GM19397 (cell line): Measurements from ENCODE around the gene CMTM4.
"Not testable (repeated sequence)": the region's sequence is repeated elsewhere in the genome, so short reads cannot be mapped to it uniquely, and the experiment has no call there.

Experiments
- ATAC-seq: cut with Tn5 transposase; IDR thresholded peaks from one replicate; pipeline ENCODE4 v1.9.1; 2021; ENCODE audit warnings: mild to moderate bottlenecking, moderate library complexity; ENCODE audit not compliant: unreplicated experiment

CMTM4 gene

GRCh38 chr16:66596986-66597848 lies 99.3 kb downstream of the CMTM4 start:
- no peak for ATAC-seq

- ATAC-seq = not testable (repeated sequence)
Observed at GRCh38 chr16:66596559-66596958, 100.0 kb downstream of the CMTM4 start.

GRCh38 chr16:66594739-66595138 lies 101.8 kb downstream of the CMTM4 start:
- ATAC-seq = no peak

GRCh38 chr16:66592814-66593213 lies 103.7 kb downstream of the CMTM4 start:
- no peak for ATAC-seq

- ATAC-seq = no peak
Observed at GRCh38 chr16:66592241-66592640, 104.3 kb downstream of the CMTM4 start.

GRCh38 chr16:66591018-66591417 lies 105.5 kb downstream of the CMTM4 start:
- ATAC-seq = no peak

GRCh38 chr16:66590322-66590721 lies 106.2 kb downstream of the CMTM4 start:
- no peak for ATAC-seq

GRCh38 chr16:66588981-66589713 lies 107.4 kb downstream of the CMTM4 start:
- no peak for ATAC-seq

GRCh38 chr16:66587881-66588600 lies 108.5 kb downstream of the CMTM4 start:
- ATAC-seq = no peak

GRCh38 chr16:66585481-66586239 lies 110.9 kb downstream of the CMTM4 start:
- no peak for ATAC-seq

- no peak for ATAC-seq
Observed at GRCh38 chr16:66581246-66581952, 115.1 kb downstream of the CMTM4 start.

- no peak for ATAC-seq
Observed at GRCh38 chr16:66580605-66581209, 115.8 kb downstream of the CMTM4 start.

GRCh38 chr16:66578651-66579531 lies 117.7 kb downstream of the CMTM4 start, which contains the start of gene CMTM2:
CMTM2 (plus strand) TSS chr16:66579463; CDS start chr16:66579608, 145 bp downstream.
- no peak for ATAC-seq

- no peak for ATAC-seq
Observed at GRCh38 chr16:66576296-66576695, 120.2 kb downstream of the CMTM4 start.

- no peak for ATAC-seq
Observed at GRCh38 chr16:66575060-66575459, 121.5 kb downstream of the CMTM4 start.

GRCh38 chr16:66574531-66574930 lies 122.0 kb downstream of the CMTM4 start:
- ATAC-seq = no peak

GRCh38 chr16:66574081-66574480 lies 122.5 kb downstream of the CMTM4 start:
- ATAC-seq = no peak

GRCh38 chr16:66572356-66572755 lies 124.2 kb downstream of the CMTM4 start:
- no peak for ATAC-seq
